Mesendoderm (in vitro differentiated cells): Measurements from ENCODE around the gene PHACTR1.
A peak's percentile ranks its signal among the peaks of the same experiment; 100 is the strongest.

Source experiments
- DNase-seq: peaks from one replicate; pipeline ENCODE4 v3.0.0; 2013
- H2AK5ac ChIP-seq: 2 replicates; pipeline ENCODE4 v1.6.1; 2013; ENCODE audit warnings: low read length, inconsistent platforms
- H2BK120ac ChIP-seq: 2 replicates; pipeline ENCODE4 v1.6.1; 2013; ENCODE audit warnings: low read depth, mild to moderate bottlenecking, low read length, moderate library complexity, mixed read lengths
- H2BK15ac ChIP-seq: replicated peaks from 2 replicates; pipeline ENCODE4 v1.6.1; 2013; ENCODE audit warnings: low read depth, mild to moderate bottlenecking, moderate library complexity
- H2BK5ac ChIP-seq: 2 replicates; pipeline ENCODE4 v1.6.1; 2013; ENCODE audit warnings: low read length, inconsistent platforms
- H3K18ac ChIP-seq: 2 replicates; pipeline ENCODE4 v1.6.1; 2013; ENCODE audit warnings: mild to moderate bottlenecking, low read length, mixed read lengths
- H3K23ac ChIP-seq: one replicate; pipeline ENCODE4 v1.6.1; 2013; ENCODE audit warnings: low read length
- H3K27ac ChIP-seq: 2 replicates; pipeline ENCODE4 v1.5.1; 2013; ENCODE audit warnings: low read depth, mild to moderate bottlenecking, inconsistent platforms, low read length, moderate library complexity
- H3K27me3 ChIP-seq: 2 replicates; pipeline ENCODE4 v1.6.1; 2013; ENCODE audit warnings: low read length, control low read depth, mild to moderate bottlenecking, inconsistent platforms; ENCODE audit not compliant: insufficient read depth, poor library complexity
- H3K36me3 ChIP-seq: 2 replicates; pipeline ENCODE4 v1.6.1; 2013; ENCODE audit warnings: low read length, inconsistent platforms; ENCODE audit not compliant: control insufficient read depth, insufficient read depth
- H3K4ac ChIP-seq: one replicate; pipeline ENCODE4 v1.6.1; 2013; ENCODE audit warnings: low read depth, mild to moderate bottlenecking, low read length, moderate library complexity
- H3K4me1 ChIP-seq: 2 replicates; pipeline ENCODE4 v1.6.1; 2013; ENCODE audit warnings: low read depth, low read length, inconsistent platforms; ENCODE audit not compliant: control insufficient read depth
- H3K4me2 ChIP-seq: 2 replicates; pipeline ENCODE4 v1.6.1; 2013; ENCODE audit warnings: low read length
- H3K4me3 ChIP-seq: 2 replicates; pipeline ENCODE4 v1.5.1; 2013; ENCODE audit warnings: mild to moderate bottlenecking, low read length
- H3K56ac ChIP-seq: one replicate; pipeline ENCODE4 v1.6.1; 2013; ENCODE audit warnings: low read length
- H3K79me1 ChIP-seq: 2 replicates; pipeline ENCODE4 v1.6.1; 2013; ENCODE audit warnings: low read length, inconsistent platforms
- H3K79me2 ChIP-seq: 2 replicates; pipeline ENCODE4 v1.6.1; 2013; ENCODE audit warnings: mild to moderate bottlenecking, low read length; ENCODE audit not compliant: control insufficient read depth, insufficient read depth
- H3K9ac ChIP-seq: 2 replicates; pipeline ENCODE4 v1.6.1; 2013; ENCODE audit warnings: low read length, inconsistent platforms
- H4K5ac ChIP-seq: one replicate; pipeline ENCODE4 v1.6.1; 2013; ENCODE audit warnings: low read length
- H4K8ac ChIP-seq: one replicate; pipeline ENCODE4 v1.6.1; 2013; ENCODE audit warnings: low read depth, mild to moderate bottlenecking, control low read depth, low read length, moderate library complexity
- WGBS: extraction: QIAGEN DNeasy Blood & Tissue Kit; methylation state at CpG from one replicate; pipeline ENCODE4 v1.1.7; 2013; ENCODE audit warnings: low lambda C conversion rate, missing lambda C conversion rate; ENCODE audit not compliant: insufficient coverage; ENCODE audit errors: extremely low coverage; 5-methylcytosine and 5-hydroxymethylcytosine counted together

PHACTR1 gene

GRCh38 chr6:13166916-13167315 lies 450.3 kb downstream of the PHACTR1 start:
- Histone ChIP-seq H3K4me1 (no peaks in the 10 kb centered on the region), H4K8ac (no peak overlapping the region), H3K36me3 (no peaks in the 10 kb centered on the region), H2BK120ac (no peak overlapping the region), H2AK5ac (no peak overlapping the region), H3K27ac (no peak overlapping the region), H3K79me1 (no peaks in the 10 kb centered on the region), H3K23ac (no peak overlapping the region), H4K5ac (no peak overlapping the region), H3K4me3 (no peak overlapping the region), H3K9ac (no peak overlapping the region), H3K18ac (no peak overlapping the region), H2BK15ac (no peak overlapping the region), H3K79me2 (no peaks in the 10 kb centered on the region), H2BK5ac (no peak overlapping the region), H3K4me2 (no peak overlapping the region), H3K27me3 (no peaks in the 10 kb centered on the region), H3K4ac (no peak overlapping the region), H3K56ac (no peak overlapping the region)
- no CpG with 5 or more reads among the region's 3 CpGs for WGBS
- DNase-seq: no peak

- no peak for DNase-seq
- no peaks in the 10 kb centered on the region for H3K36me3 ChIP-seq
- no peak overlapping the region for H3K56ac ChIP-seq
- no peak overlapping the region for H2BK120ac ChIP-seq
- no CpG with 5 or more reads among the region's 3 CpGs for WGBS
- no peak overlapping the region for H3K4me2 ChIP-seq
- H3K4ac ChIP-seq: no peak overlapping the region
- no peak overlapping the region for H4K5ac ChIP-seq
- no peak overlapping the region for H3K23ac ChIP-seq
- H3K4me3 ChIP-seq: no peak overlapping the region
- H3K79me2 ChIP-seq: no peaks in the 10 kb centered on the region
- H2BK15ac ChIP-seq: no peak overlapping the region
- H3K27me3 ChIP-seq: no peaks in the 10 kb centered on the region
- H3K4me1 ChIP-seq: peaks cover 3% of the 10 kb centered on the region
- no peak overlapping the region for H3K9ac ChIP-seq
- no peak overlapping the region for H2BK5ac ChIP-seq
- H3K27ac ChIP-seq: no peak overlapping the region
- no peak overlapping the region for H3K18ac ChIP-seq
- no peak overlapping the region for H2AK5ac ChIP-seq
- H3K79me1 ChIP-seq: no peaks in the 10 kb centered on the region
- H4K8ac ChIP-seq: no peak overlapping the region
Measured at GRCh38 chr6:13172291-13172690, 455.7 kb downstream of the PHACTR1 start.

DNA sequence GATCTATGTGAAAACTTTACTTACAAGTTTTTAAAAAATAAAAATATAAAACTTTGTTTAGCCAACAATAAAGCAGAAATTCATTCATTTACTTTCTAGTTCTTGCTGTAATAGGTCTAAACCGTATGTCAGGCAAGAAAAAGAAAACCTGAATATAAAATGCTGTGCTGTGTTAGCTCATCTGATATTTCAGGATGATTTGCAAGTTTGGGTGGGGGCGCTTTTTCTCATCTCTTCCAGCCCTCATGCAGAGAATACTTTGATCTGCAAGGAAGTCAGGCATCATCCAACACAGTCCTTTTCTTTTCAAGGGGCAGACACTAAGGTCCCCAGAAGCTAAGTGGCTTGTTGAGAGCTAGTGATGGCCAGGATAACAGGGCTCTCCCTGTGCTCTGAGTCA lies 458.5 kb downstream of the PHACTR1 start:
- no peak overlapping the region for H3K18ac ChIP-seq
- H3K27ac ChIP-seq: no peak overlapping the region
- no peak overlapping the region for H3K56ac ChIP-seq
- H3K4me3 ChIP-seq: no peak overlapping the region
- H4K8ac ChIP-seq: no peak overlapping the region
- H3K27me3 ChIP-seq: no peaks in the 10 kb centered on the region
- no peak overlapping the region for H3K4ac ChIP-seq
- DNase-seq: no peak
- H3K79me1 ChIP-seq: no peaks in the 10 kb centered on the region
- H4K5ac ChIP-seq: no peak overlapping the region
- H2BK120ac ChIP-seq: no peak overlapping the region
- H3K9ac ChIP-seq: no peak overlapping the region
- no peak overlapping the region for H2BK15ac ChIP-seq
- peaks cover 3% of the 10 kb centered on the region for H3K4me1 ChIP-seq
- no CpG with 5 or more reads among the region's 2 CpGs for WGBS
- H3K23ac ChIP-seq: no peak overlapping the region
- H3K36me3 ChIP-seq: no peaks in the 10 kb centered on the region
- no peak overlapping the region for H2BK5ac ChIP-seq
- no peaks in the 10 kb centered on the region for H3K79me2 ChIP-seq
- no peak overlapping the region for H3K4me2 ChIP-seq
- no peak overlapping the region for H2AK5ac ChIP-seq

GRCh38 chr6:13175759-13176158 lies 459.2 kb downstream of the PHACTR1 start:
- H2BK5ac ChIP-seq: no peak overlapping the region
- H3K4ac ChIP-seq: no peak overlapping the region
- H2BK120ac ChIP-seq: no peak overlapping the region
- H4K5ac ChIP-seq: no peak overlapping the region
- no peak overlapping the region for H3K27ac ChIP-seq
- no peak overlapping the region for H3K18ac ChIP-seq
- H3K79me2 ChIP-seq: no peaks in the 10 kb centered on the region
- no peaks in the 10 kb centered on the region for H3K27me3 ChIP-seq
- H3K9ac ChIP-seq: no peak overlapping the region
- H2AK5ac ChIP-seq: no peak overlapping the region
- H3K23ac ChIP-seq: no peak overlapping the region
- H3K4me1 ChIP-seq: peaks cover 3% of the 10 kb centered on the region
- no peak overlapping the region for H3K4me3 ChIP-seq
- no CpG with 5 or more reads among the region's 4 CpGs for WGBS
- no peak overlapping the region for H3K4me2 ChIP-seq
- no peak overlapping the region for H3K56ac ChIP-seq
- H2BK15ac ChIP-seq: no peak overlapping the region
- DNase-seq: peak; percentile 74
- H4K8ac ChIP-seq: no peak overlapping the region
- H3K36me3 ChIP-seq: no peaks in the 10 kb centered on the region
- H3K79me1 ChIP-seq: no peaks in the 10 kb centered on the region

- H2BK120ac ChIP-seq: no peak overlapping the region
- H3K4ac ChIP-seq: no peak overlapping the region
- no peak overlapping the region for H3K9ac ChIP-seq
- H3K18ac ChIP-seq: no peak overlapping the region
- no peaks in the 10 kb centered on the region for H3K79me2 ChIP-seq
- H3K4me2 ChIP-seq: no peak overlapping the region
- no peak for DNase-seq
- H4K5ac ChIP-seq: no peak overlapping the region
- no peak overlapping the region for H3K23ac ChIP-seq
- no peak overlapping the region for H3K56ac ChIP-seq
- no peak overlapping the region for H2BK5ac ChIP-seq
- no peaks in the 10 kb centered on the region for H3K36me3 ChIP-seq
- H4K8ac ChIP-seq: no peak overlapping the region
- no CpG with 5 or more reads among the region's 2 CpGs for WGBS
- no peak overlapping the region for H2BK15ac ChIP-seq
- no peaks in the 10 kb centered on the region for H3K79me1 ChIP-seq
- peaks cover 3% of the 10 kb centered on the region for H3K4me1 ChIP-seq
- H2AK5ac ChIP-seq: no peak overlapping the region
- no peaks in the 10 kb centered on the region for H3K27me3 ChIP-seq
- no peak overlapping the region for H3K27ac ChIP-seq
- H3K4me3 ChIP-seq: no peak overlapping the region
Measured at GRCh38 chr6:13177664-13178063, 461.1 kb downstream of the PHACTR1 start.

GRCh38 chr6:13178107-13178506 lies 461.5 kb downstream of the PHACTR1 start:
- WGBS: no CpG with 5 or more reads among the region's 5 CpGs
- no peak overlapping the region for H3K23ac ChIP-seq
- H3K9ac ChIP-seq: no peak overlapping the region
- H2BK5ac ChIP-seq: no peak overlapping the region
- DNase-seq: no peak
- no peak overlapping the region for H2BK15ac ChIP-seq
- no peak overlapping the region for H2AK5ac ChIP-seq
- H3K18ac ChIP-seq: no peak overlapping the region
- H3K56ac ChIP-seq: no peak overlapping the region
- H3K4me3 ChIP-seq: no peak overlapping the region
- H3K4me2 ChIP-seq: no peak overlapping the region
- no peaks in the 10 kb centered on the region for H3K27me3 ChIP-seq
- H3K36me3 ChIP-seq: no peaks in the 10 kb centered on the region
- no peaks in the 10 kb centered on the region for H3K79me2 ChIP-seq
- no peak overlapping the region for H3K27ac ChIP-seq
- H4K5ac ChIP-seq: no peak overlapping the region
- peaks cover 3% of the 10 kb centered on the region for H3K4me1 ChIP-seq
- H3K79me1 ChIP-seq: no peaks in the 10 kb centered on the region
- no peak overlapping the region for H4K8ac ChIP-seq
- H2BK120ac ChIP-seq: no peak overlapping the region
- no peak overlapping the region for H3K4ac ChIP-seq
